ENCODE data around the gene CBL.
A peak's percentile ranks its signal among the peaks of the same experiment; 100 is the strongest.

Gene CBL

GRCh38 chr11:119316729-119317591, 110.8 kb downstream of the CBL start, which contains the start of gene MCAM:
MCAM (minus strand) TSS chr11:119317130; CDS start chr11:119317101, 29 bp downstream.
- no peaks in the 10 kb centered on the region for H3K9me2 ChIP-seq (replicated peaks; ENCODE audit: low read depth, low read length)
- peaks cover 15% of the 10 kb centered on the region for H3K4me1 ChIP-seq (ENCODE audit: insufficient read depth, low read length, poor library complexity, severe bottlenecking)
- H3K36me3 ChIP-seq (ENCODE audit: insufficient read depth, low read length): no peaks in the 10 kb centered on the region
- peaks cover 6% of the 10 kb centered on the region for H3K27me3 ChIP-seq (ENCODE audit: insufficient read depth, low read length, poor library complexity, severe bottlenecking)
- H3K4me2 ChIP-seq (ENCODE audit: low read depth, low read length, poor library complexity, severe bottlenecking): peak within 1 kb of the TSS; percentile 43
- H3F3A ChIP-seq (ENCODE audit: low read depth): no peaks in the 10 kb centered on the region
- no peaks in the 10 kb centered on the region for H3K79me2 ChIP-seq (ENCODE audit: insufficient read depth, low read length)
- no peak within 1 kb of the TSS for H2AFZ ChIP-seq (ENCODE audit: low read length)
- no peaks in the 10 kb centered on the region for H3K9me3 ChIP-seq (ENCODE audit: insufficient read depth, low read depth, low read length)
- no peak within 1 kb of the TSS for H3K9ac ChIP-seq (ENCODE audit: low read depth, low read length, poor library complexity, severe bottlenecking)
- H3K4me3 ChIP-seq (ENCODE audit: low read length, poor library complexity, severe bottlenecking): peak within 1 kb of the TSS; percentile 38
- H4K20me1 ChIP-seq (ENCODE audit: insufficient read depth, low read length, poor library complexity, severe bottlenecking): no peaks in the 10 kb centered on the region
- TF ChIP-seq EZH2phosphoT487 (IDR thresholded peaks at IDR 0.05; ENCODE audit: borderline replicate concordance): no peak
- no peak for TF ChIP-seq CTCF (conservative IDR thresholded peaks at IDR 0.05; ENCODE audit: low read length)

- H4K20me1 ChIP-seq (ENCODE audit: insufficient read depth, low read length, poor library complexity, severe bottlenecking): no peaks in the 10 kb centered on the region
- H3K4me2 ChIP-seq (ENCODE audit: low read depth, low read length, poor library complexity, severe bottlenecking): no peak overlapping the region
- peaks cover 15% of the 10 kb centered on the region for H3K4me1 ChIP-seq (ENCODE audit: insufficient read depth, low read length, poor library complexity, severe bottlenecking)
- no peak overlapping the region for H3K9ac ChIP-seq (ENCODE audit: low read depth, low read length, poor library complexity, severe bottlenecking)
- no peak overlapping the region for H3K4me3 ChIP-seq (ENCODE audit: low read length, poor library complexity, severe bottlenecking)
- H3K79me2 ChIP-seq (ENCODE audit: insufficient read depth, low read length): no peaks in the 10 kb centered on the region
- H3K9me2 ChIP-seq (replicated peaks; ENCODE audit: low read depth, low read length): no peaks in the 10 kb centered on the region
- H3F3A ChIP-seq (ENCODE audit: low read depth): no peaks in the 10 kb centered on the region
- TF ChIP-seq CTCF (conservative IDR thresholded peaks at IDR 0.05; ENCODE audit: low read length): no peak
- TF ChIP-seq EZH2phosphoT487 (IDR thresholded peaks at IDR 0.05; ENCODE audit: borderline replicate concordance): no peak
- peaks cover 6% of the 10 kb centered on the region for H3K27me3 ChIP-seq (ENCODE audit: insufficient read depth, low read length, poor library complexity, severe bottlenecking)
- H2AFZ ChIP-seq (ENCODE audit: low read length): no peak overlapping the region
- H3K9me3 ChIP-seq (ENCODE audit: insufficient read depth, low read depth, low read length): no peaks in the 10 kb centered on the region
- no peaks in the 10 kb centered on the region for H3K36me3 ChIP-seq (ENCODE audit: insufficient read depth, low read length)
Measured at GRCh38 chr11:119317592-119318239, 111.6 kb downstream of the CBL start.

- Histone ChIP-seq H3K4me3 (ENCODE audit: low read length, poor library complexity, severe bottlenecking) (no peak overlapping the region), H4K20me1 (ENCODE audit: insufficient read depth, low read length, poor library complexity, severe bottlenecking) (no peaks in the 10 kb centered on the region), H2AFZ (ENCODE audit: low read length) (no peak overlapping the region), H3K4me1 (ENCODE audit: insufficient read depth, low read length, poor library complexity, severe bottlenecking) (peaks cover 15% of the 10 kb centered on the region), H3K79me2 (ENCODE audit: insufficient read depth, low read length) (no peaks in the 10 kb centered on the region), H3F3A (ENCODE audit: low read depth) (no peaks in the 10 kb centered on the region), H3K27me3 (ENCODE audit: insufficient read depth, low read length, poor library complexity, severe bottlenecking) (peaks cover 6% of the 10 kb centered on the region), H3K9me2 (replicated peaks; ENCODE audit: low read depth, low read length) (no peaks in the 10 kb centered on the region), H3K9ac (ENCODE audit: low read depth, low read length, poor library complexity, severe bottlenecking) (no peak overlapping the region), H3K4me2 (ENCODE audit: low read depth, low read length, poor library complexity, severe bottlenecking) (no peak overlapping the region), H3K9me3 (ENCODE audit: insufficient read depth, low read depth, low read length) (no peaks in the 10 kb centered on the region), H3K36me3 (ENCODE audit: insufficient read depth, low read length) (no peaks in the 10 kb centered on the region)
- no peak for TF ChIP-seq CTCF (conservative IDR thresholded peaks at IDR 0.05; ENCODE audit: low read length)
- no peak for TF ChIP-seq EZH2phosphoT487 (IDR thresholded peaks at IDR 0.05; ENCODE audit: borderline replicate concordance)
Measured at GRCh38 chr11:119318240-119319135, 112.3 kb downstream of the CBL start.
